Suppressor macrophage (primary cell): ENCODE data around the gene NRXN2.

Experiments
- DNase-seq, 4 experiments: peaks; one replicate each; pipeline ENCODE4 v3.0.0-alpha.2; 2020 to 2022

The NRXN2 gene

DNA sequence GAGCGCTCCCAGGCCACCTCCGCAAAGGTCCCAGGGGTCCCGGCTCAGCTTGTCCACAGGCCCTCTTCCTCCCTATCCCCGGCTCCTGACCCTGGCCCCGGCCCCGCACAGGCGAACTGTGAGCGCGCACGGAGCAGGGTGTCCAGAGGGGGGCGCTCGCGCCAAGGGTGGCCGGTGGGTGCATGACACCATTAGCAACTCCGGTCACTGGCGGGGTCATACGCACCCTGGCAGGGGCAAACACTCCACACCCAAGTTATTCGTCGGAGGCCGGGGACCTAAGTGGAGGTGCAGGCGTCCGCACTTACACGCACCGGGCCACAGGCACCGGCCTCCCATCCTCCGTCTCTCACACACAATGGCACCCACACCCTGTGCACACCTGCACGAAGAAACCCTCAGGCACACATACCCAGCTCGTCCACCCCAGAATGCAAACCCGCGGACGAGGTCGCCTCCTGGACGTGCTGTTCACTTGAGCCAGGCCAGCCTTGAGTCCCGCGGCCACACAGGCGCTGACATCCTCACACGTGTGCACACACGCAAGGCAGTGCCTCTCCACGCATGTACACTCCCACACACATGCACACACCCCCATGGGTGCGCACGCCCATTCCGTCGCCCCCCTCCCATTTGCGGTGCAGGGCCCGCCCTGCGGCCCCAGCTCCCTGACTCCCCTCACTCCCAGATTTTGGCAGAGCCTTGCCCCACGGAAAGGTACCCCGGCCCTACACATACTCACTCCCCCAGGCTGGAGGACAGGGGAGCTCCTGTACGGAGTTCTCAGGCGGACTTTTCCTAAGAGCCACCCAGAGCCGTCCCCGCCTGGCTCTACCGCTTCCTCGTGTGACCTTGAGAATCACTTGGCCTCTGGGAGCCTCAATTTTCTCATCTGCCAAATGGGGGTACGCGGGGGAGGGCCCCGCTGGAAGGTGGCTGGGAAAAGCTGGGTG lies 20.9 kb upstream of the NRXN2 start, which contains the start of gene RASGRP2:
Gene RASGRP2, minus strand, starts transcription at position 552 of the 953 bp plus-strand sequence. CDS start 1,276 bp downstream, outside the sequence.
- peak; percentile 64 to 85 (median 76) for DNase-seq

DNA sequence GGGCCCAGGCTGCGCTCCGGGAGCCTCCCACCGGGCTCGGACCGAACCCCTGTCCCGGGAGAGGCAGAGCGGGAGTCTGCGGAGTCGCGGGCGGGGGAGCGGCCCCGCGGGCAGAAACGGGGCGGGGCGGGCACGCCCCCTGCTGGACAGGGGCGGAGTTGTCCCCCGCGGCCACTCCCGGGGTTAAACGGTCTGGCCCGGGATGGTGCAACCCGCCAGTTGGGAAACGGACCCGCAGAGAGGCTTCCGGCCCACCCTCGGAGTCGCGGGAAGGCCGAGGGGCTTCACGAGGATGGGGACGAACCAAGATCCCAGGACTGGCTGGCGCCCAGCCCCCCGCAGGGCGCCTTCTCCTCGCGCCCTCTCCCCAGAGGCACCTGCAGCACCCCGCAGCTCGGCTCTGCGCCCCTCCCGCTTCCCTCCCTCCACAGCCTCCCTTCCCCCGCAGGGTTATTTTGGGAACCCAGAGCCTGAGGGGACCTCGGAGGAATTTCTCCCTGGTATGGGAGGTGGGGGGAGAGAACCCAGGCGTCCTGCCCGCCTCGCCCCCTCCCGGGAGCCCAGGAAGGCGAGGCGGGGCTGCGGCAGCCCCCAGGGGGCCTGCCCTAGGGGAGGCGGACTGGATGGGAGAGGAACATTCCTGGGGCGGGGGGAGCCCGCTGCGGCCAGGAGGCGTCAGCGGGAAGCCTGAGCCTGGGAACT lies 20.0 kb upstream of the NRXN2 start:
- DNase-seq, result peak; percentile 73 to 88 (median 85)

DNA sequence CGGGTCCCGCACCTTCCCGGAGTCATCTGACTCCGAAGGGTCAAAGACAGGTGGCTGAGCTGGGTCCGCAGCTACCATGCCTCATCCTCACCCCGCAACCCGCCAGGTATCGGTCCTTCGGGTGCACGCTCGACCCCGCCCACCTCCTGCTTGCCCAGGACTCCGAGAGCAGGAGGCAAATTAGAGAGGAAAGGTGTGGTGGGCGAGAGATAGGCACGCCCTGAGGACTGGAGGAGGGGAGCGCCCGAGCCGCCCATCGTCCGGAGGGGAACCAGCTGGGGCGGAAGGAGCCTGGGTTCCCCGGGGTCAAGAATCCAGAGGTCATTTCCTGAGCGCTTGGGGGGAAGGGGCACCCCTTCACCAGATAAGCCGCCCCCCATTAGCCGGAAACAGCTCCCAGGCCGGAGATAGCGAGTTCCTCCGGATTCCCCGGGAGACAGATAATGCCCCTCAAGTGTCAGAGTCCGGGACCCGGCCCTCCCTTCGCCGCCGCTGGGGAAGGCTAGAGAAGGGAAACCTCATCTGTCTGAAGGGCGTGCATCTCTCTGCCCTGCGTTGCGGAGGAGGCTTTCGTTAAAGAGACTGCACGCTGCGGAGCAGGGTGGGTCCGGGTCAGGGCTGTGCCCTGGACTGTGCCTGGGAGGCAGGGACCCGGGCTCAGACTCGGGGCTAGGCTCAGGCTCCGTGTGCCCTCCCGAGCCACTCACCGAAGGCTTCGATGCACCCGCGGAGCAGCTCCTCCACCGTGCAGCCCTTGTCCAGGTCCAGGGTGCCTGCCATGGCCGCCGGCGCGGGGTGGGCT lies 19.3 kb upstream of the NRXN2 start:
- peak in 3 of 4 experiments; percentile 40 to 58 (median 56) for DNase-seq

DNA sequence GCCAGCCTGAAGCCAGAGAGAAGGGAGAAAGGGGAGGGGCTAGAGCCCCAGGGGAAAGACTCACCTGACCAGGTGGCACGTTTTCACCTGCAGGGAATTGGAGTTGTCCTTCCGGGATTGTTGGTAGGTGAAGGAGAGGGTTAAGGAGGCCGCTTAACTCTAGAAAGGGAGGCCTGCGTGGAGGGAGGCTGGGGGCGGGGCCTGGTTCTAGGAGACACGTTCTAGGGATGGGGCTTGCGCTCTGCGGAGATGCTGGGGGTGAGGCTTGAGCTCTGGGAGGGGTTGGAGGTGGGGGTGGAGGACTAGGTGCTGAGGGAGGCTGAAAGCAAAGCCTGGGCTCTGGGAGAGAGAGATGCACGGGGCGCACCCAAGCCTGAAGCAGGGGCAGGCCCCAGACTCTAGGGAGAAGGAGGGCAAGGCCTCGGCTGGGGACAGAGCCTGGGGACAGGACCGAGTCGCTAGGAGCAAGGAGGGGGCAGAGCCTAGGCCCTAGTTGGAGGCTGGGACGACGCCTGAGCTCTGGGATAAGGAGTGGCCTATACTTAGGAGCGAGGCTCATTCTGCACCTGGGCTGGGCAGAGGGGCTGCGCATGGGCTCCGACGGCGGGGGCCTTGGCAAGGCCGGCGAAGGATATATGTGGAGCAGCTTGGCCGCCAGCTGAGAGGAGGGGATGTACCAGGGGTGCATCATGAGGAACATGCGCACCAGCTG lies 18.5 kb upstream of the NRXN2 start:
- no peak for DNase-seq

DNA sequence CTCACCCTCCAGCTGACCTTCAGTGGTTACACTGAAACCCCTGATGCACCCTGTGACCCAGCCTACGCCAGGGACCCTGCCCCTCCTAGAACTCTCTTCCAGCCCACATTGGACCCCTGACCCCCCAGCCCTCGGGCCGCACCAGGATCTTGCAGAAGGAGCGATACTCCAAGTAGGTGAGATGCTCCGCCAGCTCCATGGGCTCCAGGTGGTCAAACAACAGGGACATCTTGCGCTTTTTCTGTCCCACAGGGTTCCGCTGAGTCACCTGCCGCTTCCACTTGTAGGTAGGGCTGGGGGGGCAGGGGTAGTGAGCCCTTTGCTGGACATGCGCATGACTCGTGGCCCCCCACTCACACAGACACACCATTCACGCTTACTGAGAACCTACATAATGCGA lies 16.9 kb upstream of the NRXN2 start:
- DNase-seq, result no peak

DNA sequence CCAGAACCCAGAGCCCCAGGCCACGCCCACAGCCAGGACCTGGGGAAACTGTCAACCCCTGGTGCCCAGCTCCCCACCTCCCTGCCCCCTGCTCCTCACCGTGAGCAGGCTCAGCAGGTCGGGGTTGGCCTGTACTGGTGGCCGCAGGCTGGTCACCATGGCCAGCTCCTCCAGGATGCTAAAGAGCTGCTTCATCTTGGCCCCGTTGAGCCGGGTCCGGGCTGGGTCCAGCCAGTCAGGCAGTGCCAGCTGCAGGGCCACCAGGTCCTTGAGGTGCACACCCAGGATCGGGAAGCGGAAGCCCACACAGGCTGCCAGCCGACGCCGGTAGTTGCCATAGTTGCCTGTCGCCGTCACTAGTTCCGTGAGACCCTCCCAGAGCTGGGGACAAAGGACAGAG lies 13.7 kb upstream of the NRXN2 start:
- no peak for DNase-seq

DNA sequence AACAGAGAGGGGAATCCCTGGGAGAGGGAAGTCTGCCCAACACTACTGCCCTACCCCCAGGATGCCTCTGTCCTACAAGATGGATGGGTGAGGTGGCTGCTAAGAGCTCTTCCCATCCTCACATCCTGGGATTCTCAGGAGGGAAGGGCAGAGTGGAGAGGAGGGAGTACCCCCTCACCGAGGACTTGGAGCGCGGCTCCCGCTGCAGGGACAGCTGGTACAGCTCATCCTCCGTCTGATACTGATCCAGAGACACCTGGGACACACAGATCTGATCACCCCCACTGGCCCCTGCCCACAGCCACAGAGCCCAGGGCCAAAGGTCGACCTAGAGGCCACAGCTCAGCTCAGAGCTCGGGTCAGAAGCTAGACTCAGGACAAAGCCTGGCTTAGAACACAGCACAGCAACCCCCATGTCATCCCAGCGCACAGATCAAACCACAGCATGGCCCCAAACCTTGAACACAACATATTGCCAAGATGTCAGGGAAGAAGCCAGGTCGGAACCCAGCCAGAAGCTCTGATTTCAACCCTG lies 12.8 kb upstream of the NRXN2 start:
- DNase-seq, result no peak

DNA sequence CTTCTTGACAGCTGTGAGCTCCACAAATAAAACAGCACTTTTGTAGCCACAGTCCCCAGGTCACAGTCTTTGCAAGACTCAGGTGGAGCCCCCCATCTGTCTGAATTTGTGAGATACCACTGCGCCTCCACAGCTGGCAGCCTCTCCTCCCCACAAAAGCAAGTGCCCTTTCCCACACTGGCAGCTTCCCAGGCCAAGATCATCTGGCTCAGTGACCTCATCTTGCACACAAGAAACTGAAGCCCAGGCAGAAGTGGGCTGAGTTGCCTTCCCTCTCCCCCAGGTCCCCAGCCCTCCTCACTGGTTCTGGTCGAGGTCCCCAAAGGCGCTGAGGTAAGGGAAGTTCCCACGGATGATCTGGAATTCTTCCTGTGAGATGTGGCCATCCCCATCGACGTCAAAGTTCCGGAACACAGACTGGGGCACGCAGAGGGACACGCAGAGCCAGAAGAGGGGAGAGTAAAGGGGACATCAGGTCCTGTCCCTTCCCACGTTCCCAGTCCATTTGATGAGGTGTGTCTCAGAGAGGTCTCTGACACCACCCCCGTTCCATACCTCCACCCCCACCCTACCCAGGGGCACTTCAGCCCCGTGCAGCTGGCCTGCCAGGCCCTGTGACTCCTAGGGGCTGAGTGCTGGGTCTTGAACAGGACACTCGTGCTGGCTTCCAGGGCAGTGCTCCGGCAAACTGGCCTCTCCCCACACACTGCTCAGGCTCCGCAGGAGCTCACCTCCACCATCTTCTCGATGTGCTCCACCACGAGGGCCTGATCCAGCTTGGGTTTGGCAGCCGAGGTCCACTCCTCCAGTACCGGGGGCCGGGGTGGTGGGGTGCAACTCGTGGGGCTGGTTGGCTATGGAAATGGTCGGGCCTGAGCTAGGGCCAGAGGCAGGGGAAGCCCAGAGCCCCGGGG lies 12.1 kb upstream of the NRXN2 start:
- peak in 3 of 4 experiments; percentile 29 to 50 (median 38) for DNase-seq

DNA sequence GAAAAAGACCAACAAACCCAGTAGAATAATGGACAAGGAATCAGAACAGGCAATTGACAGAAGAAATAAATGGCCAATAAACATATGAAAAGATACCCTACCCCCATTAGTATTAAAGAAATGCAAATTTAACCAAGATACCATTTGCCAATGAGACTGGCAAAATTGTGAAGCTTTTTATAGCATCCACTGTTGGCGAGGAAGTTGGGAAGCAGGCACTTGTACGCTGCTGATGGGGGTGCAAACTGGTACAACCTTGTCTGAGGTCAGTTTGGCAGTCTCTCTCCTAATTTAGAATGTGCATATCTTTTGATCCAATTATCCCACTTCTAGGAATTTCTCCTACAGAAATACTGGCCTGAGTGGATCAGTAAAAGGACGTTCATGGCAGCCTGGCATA lies 8.6 kb upstream of the NRXN2 start:
- no peak for DNase-seq

DNA sequence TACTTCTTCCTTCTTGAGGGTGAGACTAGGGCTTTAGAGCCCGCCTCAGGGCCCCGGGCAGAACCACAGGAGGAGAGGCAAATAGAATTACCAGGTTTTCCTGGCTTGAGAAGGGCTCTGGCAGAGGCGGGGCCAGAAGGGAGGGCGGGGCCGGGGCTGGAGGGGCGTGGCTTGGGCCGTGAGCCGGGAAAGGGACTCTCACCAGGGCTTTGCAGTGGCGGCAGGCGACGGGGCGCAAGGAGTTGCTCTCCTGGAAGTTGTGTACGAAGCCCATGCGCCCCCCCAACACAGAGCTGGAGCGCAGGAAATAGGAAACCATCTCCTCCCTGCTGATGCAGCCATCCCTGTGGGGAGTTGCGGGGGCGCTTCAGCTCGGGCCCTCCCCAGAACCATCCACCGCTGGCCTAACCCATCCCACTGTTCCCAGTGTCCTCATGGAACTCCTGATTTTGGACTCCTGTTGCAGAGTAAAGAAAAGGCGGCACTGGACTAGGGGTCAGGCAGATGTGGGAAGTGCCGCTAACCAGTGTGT lies 6.9 kb upstream of the NRXN2 start:
- peak in 1 of 4 experiments; percentile 28 for DNase-seq

DNA sequence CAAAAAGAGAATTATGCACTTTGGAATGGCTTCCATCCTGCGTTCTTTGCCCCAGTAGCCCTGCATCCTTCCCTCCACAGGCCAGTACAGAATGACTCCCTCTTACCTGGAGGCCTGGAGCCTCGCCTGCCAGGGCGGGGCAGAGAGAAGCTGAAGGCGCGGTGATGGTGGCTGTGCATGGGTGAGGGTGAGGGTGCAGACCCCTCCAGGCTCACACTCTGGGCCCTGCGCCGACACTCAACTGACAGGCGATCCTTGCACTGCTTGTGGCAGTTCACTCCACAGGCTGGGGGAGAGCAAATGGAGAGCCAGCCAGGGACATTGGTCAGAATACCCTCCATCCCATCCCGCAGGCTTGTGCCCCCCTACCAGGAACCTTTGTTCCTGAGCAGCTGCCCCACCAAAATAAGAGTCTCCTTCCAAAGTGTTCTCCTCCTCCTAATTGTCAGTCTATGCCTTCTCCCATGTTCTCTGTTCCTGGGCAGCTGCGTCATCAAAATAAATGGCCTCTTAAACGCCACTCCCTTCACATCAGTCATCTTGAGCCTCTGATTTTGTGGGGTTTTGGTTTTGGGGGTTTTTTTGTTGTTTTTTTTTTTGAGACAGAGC lies 5.9 kb upstream of the NRXN2 start:
- no peak for DNase-seq

DNA sequence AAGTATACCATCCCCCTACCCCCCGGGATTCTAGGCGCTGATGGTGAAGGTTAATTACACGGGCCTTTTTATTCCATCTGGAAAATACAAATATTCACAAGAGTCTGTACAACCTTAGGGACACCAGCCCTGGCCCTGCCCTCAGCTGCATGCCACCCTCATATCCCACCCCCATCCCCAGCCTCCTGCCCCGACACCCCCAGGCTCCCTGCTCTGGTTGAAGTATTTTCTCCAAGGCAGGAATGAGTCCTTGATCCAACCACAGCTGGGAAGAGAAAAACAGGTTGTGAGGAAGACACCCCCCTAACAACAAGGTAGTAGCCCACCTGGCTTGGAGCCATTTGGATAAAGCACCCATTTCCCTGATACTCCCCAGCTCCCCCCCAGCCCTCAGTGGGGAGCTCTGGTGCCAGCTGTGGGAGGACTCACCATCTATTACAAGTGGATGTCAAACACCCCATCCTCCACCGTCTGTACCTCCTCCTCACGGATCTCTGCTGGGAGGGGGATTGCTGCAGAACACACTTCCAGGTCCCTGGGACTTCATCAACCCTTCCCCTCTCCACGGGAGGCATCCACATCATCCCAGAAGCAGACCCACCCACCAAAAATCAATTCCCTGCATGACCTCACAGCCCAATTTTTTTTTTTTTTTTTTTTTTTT lies 4.0 kb upstream of the NRXN2 start:
- no peak for DNase-seq

DNA sequence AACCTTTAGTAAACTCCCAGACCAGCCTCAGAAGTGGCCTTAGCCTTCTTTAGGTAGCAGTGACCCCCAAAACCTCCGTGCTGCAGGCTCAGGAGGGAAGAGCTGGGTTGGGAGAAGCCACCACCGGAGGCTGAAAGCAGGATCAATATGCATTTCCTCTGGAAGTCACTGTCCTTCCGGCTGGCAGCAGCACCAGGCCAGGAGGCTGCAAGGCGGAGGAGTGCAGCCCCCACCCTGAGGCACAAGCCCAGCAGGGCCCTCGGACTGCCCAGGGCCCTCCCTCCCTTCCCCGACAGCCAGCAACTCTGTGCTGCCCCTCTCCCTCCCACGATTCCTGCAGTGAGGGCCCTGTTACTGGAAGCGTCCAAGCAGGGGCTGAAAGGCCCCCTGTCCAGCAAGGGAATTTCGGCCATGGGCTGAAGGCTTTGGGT lies 3.2 kb upstream of the NRXN2 start:
- no peak for DNase-seq

DNA sequence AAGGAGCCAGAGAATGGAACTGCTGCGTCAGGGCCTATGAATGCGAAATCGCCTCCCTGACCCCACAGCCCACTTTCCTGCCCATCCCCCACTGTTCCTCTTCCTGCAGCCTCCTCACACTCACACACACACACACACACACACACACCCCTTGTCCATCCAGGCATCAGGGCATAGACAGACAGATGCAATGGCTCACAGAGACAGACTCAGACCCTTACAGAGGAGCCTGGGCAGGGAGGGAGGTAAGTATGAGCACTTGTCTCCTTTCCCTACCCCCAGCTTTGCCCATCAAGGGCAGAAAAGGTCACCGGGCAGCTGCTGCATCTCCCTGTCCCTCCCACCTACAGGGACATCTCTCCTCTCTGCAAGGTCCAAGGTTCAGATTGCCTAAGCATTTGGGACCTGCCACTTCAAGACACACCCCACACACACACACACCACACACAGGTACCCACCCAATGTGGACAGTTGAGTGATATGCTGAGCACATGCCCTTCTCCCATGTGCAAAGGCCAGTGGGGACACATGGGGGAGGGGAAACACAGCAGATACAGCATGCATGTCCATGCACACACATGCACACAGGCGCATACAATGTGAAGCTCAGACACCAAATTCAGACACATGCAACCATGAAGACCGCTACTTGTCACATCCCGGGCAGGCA lies 2.0 kb upstream of the NRXN2 start:
- no peak for DNase-seq

DNA sequence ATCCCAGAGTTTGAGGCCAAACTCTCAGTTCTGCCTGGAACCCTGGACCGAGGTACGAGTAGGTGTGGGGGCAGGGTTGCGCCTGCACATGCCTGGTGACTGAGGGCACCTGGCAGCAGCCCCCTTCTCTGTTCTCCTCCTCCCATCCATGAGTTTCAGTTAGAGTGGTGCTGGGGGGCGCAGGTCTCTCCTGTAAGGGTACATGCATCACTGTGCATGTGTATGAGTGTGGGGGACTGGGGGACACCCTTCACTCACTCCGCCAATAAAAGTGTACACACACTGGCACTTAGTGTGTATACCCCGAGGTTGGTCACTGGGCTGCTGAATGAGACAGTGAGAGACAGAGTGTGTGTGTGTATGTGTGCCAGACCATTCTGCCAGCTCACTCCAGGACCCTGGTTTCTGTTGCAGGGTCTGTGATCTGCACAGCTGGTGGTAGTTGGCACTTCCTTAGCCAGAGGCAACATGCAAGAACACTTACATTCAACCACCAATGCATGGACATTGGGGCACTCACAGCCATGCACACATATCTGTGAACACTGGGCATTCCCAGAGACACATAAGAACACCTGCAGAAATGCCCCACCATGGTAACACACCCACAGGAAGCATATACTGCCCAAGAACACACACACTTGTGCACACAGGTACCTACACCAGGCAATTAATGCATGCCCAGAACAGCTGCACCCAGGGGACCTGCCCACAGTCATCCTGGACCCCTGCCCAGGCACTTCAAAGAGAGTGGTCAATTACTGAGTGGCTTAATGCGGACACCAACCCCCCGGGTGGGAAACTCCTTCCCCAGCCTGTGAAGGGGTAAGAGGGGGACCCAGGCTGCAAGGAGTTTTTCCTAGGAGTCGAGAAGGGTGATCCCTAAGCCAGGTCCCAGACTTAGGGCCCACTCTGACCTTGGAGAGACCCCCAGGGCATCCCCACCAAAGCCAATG lies 1.2 kb upstream of the NRXN2 start:
- DNase-seq, result no peak

DNA sequence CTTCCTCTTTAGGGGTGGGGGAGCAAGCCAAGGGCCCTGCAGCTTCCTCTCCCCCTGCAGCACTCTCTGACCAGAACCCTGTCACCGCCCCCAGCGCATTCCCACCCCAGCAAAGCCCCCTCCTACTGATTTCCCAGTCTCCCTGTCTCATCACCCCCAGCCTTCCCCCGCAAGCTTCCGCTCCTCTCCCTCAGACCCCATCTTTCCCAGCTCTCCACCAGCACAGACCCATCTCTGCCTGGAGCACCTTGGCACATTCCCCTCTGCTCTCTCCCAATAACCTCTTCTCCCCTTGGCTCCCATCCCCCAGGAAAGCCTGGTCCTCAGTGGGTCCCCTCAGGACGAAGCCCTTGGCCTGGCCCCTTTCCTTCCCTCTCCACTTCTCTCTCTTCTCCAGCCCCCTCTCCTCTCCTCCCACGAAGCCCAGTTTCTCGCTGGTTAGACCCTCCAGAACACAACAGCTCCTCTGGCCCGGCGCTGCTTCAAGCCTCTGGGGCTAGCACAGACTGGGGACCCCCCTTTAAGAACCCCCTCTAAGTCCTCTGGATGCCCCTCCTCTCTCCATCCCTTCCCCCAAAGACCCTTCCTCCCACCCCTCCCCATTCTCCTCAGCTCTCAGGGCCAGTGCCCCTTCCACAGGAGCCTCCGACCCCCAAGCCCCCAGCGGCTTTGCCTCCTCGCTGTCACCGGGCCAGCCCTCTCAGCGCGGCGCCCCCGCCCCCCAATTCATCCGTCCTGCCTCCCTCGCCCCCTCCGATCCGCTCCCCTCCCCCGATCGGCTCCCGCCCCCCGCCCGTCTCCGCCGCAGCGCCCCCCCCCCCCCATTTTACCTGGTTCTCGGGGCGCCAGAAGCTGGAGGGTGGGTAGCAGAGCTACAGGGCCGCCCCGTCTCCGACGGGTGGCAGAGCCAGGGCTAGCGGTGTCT lies 594 bp downstream of the NRXN2 start:
- no peak for DNase-seq

DNA sequence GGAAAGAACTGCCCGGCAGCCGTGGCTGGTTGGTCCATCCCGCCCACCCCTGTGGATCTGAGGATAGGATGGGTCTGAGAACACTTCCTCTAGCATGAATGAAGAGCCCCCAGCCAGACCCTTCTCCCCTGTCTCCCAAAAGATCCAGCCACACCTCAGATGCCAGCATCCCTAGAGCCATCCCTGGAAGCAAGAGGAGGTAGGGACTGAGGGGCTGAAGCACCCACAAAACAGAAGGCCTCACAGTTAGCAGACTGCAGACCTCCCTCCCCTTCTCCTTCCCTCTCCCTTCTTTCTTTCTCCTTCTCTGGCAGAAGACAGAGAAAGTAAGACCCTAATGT lies 1.7 kb downstream of the NRXN2 start:
- DNase-seq, result no peak
